Endothelial cell (in vitro differentiated cells): ENCODE results near the gene CNN2. TPM values are rescaled to one million over a fixed set of nuclear protein-coding genes. Genes with fewer than 3 reads are reported as not detected.

Experiments used
- DNase-seq: peaks from one replicate; pipeline ENCODE4 v3.0.0; 2021; ENCODE audit warnings: low spot score
- H3K27ac Mint-ChIP-seq: one replicate; pipeline ENCODE4 v1.8.0; 2021; ENCODE audit warnings: mixed read lengths, inconsistent platforms; ENCODE audit not compliant: unreplicated experiment
- H3K27me3 Mint-ChIP-seq: one replicate; pipeline ENCODE4 v1.8.0; 2021; ENCODE audit warnings: mild to moderate bottlenecking, moderate library complexity, mixed read lengths, inconsistent platforms; ENCODE audit not compliant: unreplicated experiment
- H3K36me3 Mint-ChIP-seq: one replicate; pipeline ENCODE4 v1.8.0; 2021; ENCODE audit warnings: mild to moderate bottlenecking, low read depth, mixed read lengths, inconsistent platforms; ENCODE audit not compliant: unreplicated experiment
- H3K4me1 Mint-ChIP-seq: one replicate; pipeline ENCODE4 v1.8.0; 2021; ENCODE audit warnings: mild to moderate bottlenecking, mixed read lengths, inconsistent platforms; ENCODE audit not compliant: unreplicated experiment
- H3K4me3 Mint-ChIP-seq: one replicate; pipeline ENCODE4 v1.8.0; 2021; ENCODE audit warnings: mild to moderate bottlenecking, mixed read lengths, inconsistent platforms; ENCODE audit not compliant: unreplicated experiment
- H3K9me3 Mint-ChIP-seq: one replicate; pipeline ENCODE4 v1.8.0; 2021; ENCODE audit warnings: mixed read lengths, inconsistent platforms; ENCODE audit not compliant: unreplicated experiment
- total RNA-seq: library from RNA; stranded (reverse); fragmentation: NEBNext Ultra II Directional; extraction: Animal tissue kit (Norgen Biotek cat#: 25700); gene quantifications from one replicate; pipeline ENCODE4 v1.2.1, GENCODE V29; 2021; ENCODE audit not compliant: unreplicated experiment
- TF ChIP-seq, protein P1 (sequence below): fragments of 200-600 bp; sonication (generic); IDR thresholded peaks from one replicate; pipeline ENCODE4 v1.5.0; 2021; ENCODE audit warnings: antibody characterized with exemption; ENCODE audit not compliant: unreplicated experiment

Gene CNN2
- total RNA-seq, 1 donor from 2014 or later = 456 TPM

- no peak overlapping the region for H3K27ac Mint-ChIP-seq
- TF ChIP-seq, protein P1, sequence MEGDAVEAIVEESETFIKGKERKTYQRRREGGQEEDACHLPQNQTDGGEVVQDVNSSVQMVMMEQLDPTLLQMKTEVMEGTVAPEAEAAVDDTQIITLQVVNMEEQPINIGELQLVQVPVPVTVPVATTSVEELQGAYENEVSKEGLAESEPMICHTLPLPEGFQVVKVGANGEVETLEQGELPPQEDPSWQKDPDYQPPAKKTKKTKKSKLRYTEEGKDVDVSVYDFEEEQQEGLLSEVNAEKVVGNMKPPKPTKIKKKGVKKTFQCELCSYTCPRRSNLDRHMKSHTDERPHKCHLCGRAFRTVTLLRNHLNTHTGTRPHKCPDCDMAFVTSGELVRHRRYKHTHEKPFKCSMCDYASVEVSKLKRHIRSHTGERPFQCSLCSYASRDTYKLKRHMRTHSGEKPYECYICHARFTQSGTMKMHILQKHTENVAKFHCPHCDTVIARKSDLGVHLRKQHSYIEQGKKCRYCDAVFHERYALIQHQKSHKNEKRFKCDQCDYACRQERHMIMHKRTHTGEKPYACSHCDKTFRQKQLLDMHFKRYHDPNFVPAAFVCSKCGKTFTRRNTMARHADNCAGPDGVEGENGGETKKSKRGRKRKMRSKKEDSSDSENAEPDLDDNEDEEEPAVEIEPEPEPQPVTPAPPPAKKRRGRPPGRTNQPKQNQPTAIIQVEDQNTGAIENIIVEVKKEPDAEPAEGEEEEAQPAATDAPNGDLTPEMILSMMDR = no peak
- no peak overlapping the region for H3K4me3 Mint-ChIP-seq
- no peaks in the 10 kb centered on the region for H3K36me3 Mint-ChIP-seq
- H3K4me1 Mint-ChIP-seq = no peaks in the 10 kb centered on the region
- no peaks in the 10 kb centered on the region for H3K9me3 Mint-ChIP-seq
- DNase-seq = no peak
- peaks cover 20% of the 10 kb centered on the region for H3K27me3 Mint-ChIP-seq
These were observed 31.2 kb upstream of the CNN2 start for GRCh38 chr19:995051-995827.

GRCh38 chr19:996051-996838, 30.2 kb upstream of the CNN2 start:
- H3K27ac Mint-ChIP-seq = peak overlapping the region; percentile 24
- TF ChIP-seq, protein P1 = no peak
- H3K4me1 Mint-ChIP-seq = no peaks in the 10 kb centered on the region
- no peaks in the 10 kb centered on the region for H3K36me3 Mint-ChIP-seq
- no peak for DNase-seq
- no peaks in the 10 kb centered on the region for H3K9me3 Mint-ChIP-seq
- no peak overlapping the region for H3K4me3 Mint-ChIP-seq
- peaks cover 20% of the 10 kb centered on the region for H3K27me3 Mint-ChIP-seq

GRCh38 chr19:998064-998463, 28.3 kb upstream of the CNN2 start:
- TF ChIP-seq, protein P1 = no peak
- Mint-ChIP-seq H3K4me1 (no peaks in the 10 kb centered on the region), H3K4me3 (no peak overlapping the region), H3K36me3 (peaks cover 4% of the 10 kb centered on the region), H3K27me3 (peaks cover 21% of the 10 kb centered on the region), H3K27ac (no peak overlapping the region), H3K9me3 (no peaks in the 10 kb centered on the region)
- no peak for DNase-seq

DNA sequence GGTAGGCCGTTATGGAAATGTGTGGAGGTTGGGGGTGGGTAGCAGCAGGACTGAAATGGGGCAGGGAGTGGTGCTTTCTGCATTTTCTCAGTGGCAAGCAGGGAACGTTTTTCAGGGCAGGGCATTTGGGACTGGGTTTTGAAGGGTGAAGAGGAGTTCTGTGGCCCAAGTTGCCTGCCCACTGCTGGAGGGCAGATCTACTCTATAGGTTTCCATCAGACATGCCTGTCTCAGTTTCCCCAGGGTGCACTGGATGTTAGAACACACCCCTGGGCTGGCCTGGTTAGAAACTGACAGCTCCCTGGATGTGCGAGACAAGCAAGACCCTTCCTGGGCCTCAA, 27.1 kb upstream of the CNN2 start:
- no peaks in the 10 kb centered on the region for H3K4me1 Mint-ChIP-seq
- TF ChIP-seq, protein P1 = no peak
- H3K27me3 Mint-ChIP-seq = peaks cover 20% of the 10 kb centered on the region
- H3K9me3 Mint-ChIP-seq = no peaks in the 10 kb centered on the region
- DNase-seq = no peak
- H3K27ac Mint-ChIP-seq = no peak overlapping the region
- H3K36me3 Mint-ChIP-seq = peaks cover 4% of the 10 kb centered on the region
- peak overlapping the region; percentile 34 for H3K4me3 Mint-ChIP-seq

DNA sequence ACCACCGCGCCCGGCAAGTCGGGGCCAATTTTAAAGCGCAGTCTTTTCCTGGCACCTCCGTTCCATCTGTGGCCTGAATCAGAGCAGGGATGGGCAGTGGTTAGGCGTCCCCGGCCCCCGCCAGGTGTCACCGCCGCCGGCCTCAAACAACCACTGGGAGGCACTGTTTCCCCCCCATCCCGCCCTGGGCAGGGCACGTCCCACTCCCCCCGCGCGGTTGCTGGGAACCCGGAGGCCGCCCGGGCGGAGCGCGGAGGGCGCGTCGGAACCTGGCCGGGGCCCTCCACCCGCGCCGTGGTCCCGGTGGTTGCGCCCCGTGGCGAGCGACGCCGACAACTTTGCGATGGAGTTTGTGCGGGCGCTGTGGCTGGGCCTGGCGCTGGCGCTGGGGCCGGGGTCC, 26.3 kb upstream of the CNN2 start, which contains the start of gene GRIN3B:
Gene GRIN3B, plus strand, starts transcription at position 325 of the 400 bp plus-strand sequence. Its CDS starts 19 bp downstream, at position 344.
- peaks cover 4% of the 10 kb centered on the region for H3K36me3 Mint-ChIP-seq
- DNase-seq = peak; percentile 78
- peak within 1 kb of the TSS; percentile 34 for H3K4me3 Mint-ChIP-seq
- TF ChIP-seq, protein P1 = peak; percentile 58
- no peaks in the 10 kb centered on the region for H3K4me1 Mint-ChIP-seq
- peaks cover 20% of the 10 kb centered on the region for H3K27me3 Mint-ChIP-seq
- no peak within 1 kb of the TSS for H3K27ac Mint-ChIP-seq
- H3K9me3 Mint-ChIP-seq = no peaks in the 10 kb centered on the region
